ENCODE measurements around the gene DEDD. TPM values are rescaled to one million over a fixed set of nuclear protein-coding genes. Genes with fewer than 3 reads are reported as not detected.
A peak's percentile ranks its signal among the peaks of the same experiment; 100 is the strongest.

The DEDD gene
- total and polyA plus RNA-seq, 11 donors: 13.8 to 38.8 (median 26.5) TPM

DNA sequence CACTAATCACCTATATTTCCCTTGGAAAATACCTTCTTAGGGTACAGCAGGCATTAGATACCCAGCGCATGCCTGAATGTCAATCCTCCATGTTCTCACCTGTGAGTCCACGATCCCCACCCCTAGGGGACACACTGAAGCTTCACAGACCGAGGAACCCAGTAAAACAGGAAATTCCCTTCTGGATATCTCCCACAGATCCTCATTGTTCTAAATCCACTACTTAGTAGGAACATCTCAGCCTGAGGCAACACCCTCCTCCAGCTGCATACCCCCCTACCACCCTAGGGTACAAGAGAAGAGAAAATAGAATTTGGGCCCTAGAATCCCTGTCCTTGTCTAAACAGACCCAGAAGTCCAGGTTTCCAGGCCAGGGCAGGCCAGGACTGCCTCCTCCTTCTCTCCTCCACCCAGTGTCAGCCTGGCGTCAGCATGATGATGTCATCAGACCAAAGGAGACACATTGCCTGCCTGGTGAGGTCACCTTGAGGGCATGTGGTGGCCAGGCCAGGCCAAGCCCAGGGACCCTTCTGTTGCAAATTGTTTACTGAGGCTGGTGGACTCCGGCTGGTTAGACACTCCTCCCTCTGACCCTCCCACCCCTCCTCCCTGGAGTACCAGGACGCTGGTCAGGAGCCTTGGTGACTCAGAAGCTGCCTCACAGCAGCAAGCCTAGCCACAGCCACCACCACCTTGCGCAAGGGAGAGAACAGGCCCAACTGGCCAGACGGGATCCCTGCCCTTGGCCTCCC is 49.3 kb downstream of the DEDD start:
- H3K36me3 ChIP-seq: no peaks in the 10 kb centered on the region
- H3K27ac ChIP-seq: peak overlapping the region in 1 of 12 donors; percentile 34
- no peak for TF ChIP-seq POLR2A (IDR thresholded peaks at IDR 0.05)
- TF ChIP-seq, protein P1, sequence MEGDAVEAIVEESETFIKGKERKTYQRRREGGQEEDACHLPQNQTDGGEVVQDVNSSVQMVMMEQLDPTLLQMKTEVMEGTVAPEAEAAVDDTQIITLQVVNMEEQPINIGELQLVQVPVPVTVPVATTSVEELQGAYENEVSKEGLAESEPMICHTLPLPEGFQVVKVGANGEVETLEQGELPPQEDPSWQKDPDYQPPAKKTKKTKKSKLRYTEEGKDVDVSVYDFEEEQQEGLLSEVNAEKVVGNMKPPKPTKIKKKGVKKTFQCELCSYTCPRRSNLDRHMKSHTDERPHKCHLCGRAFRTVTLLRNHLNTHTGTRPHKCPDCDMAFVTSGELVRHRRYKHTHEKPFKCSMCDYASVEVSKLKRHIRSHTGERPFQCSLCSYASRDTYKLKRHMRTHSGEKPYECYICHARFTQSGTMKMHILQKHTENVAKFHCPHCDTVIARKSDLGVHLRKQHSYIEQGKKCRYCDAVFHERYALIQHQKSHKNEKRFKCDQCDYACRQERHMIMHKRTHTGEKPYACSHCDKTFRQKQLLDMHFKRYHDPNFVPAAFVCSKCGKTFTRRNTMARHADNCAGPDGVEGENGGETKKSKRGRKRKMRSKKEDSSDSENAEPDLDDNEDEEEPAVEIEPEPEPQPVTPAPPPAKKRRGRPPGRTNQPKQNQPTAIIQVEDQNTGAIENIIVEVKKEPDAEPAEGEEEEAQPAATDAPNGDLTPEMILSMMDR (IDR thresholded peaks at IDR 0.05): no peak
- WGBS, 4 donors: 56 to 67% (median 62%) methylated on average over 4 to 8 of the region's 8 CpGs
- H3K4me3 ChIP-seq: no peak overlapping the region
- H3K27me3 ChIP-seq: peaks cover 0 to 5% (median 0%) of the 10 kb centered on the region in 9 donors
- peak; percentile 52 to 94 (median 84) for ATAC-seq
- peak in 3 of 5 donors; percentile 79 to 85 (median 81) for DNase-seq
- intact Hi-C loops (cut with DNase I): no loop called here
- no peaks in the 10 kb centered on the region for H3K9me3 ChIP-seq
- H3K4me1 ChIP-seq: peaks cover 0 to 16% (median 0%) of the 10 kb centered on the region in 12 donors

DNA sequence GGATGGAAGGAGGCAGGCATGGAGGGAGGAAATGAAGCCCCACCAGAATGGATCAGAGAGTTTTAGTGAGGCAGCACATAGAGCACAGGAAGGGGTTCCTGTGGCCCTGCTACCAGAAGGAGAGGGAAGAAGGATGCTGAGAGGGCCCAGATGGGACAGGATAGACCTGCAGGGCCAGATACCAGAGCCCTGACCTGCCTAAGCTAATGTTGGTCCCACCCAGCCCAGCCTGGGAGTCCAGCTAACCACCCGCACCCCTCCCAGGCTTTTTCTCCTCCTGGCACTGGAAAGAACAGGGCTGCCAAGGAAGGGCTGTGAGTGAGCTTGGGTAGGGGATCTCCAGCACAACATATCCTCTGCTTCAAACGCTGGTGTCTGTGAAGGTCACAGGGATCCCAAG is 50.0 kb downstream of the DEDD start:
- Histone ChIP-seq H3K4me1 (peaks cover 0 to 16% (median 0%) of the 10 kb centered on the region in 12 donors), H3K27ac (peak overlapping the region in 1 of 12 donors; percentile 34), H3K27me3 (peaks cover 0 to 5% (median 0%) of the 10 kb centered on the region in 9 donors), H3K36me3 (no peaks in the 10 kb centered on the region), H3K4me3 (no peak overlapping the region), H3K9me3 (no peaks in the 10 kb centered on the region)
- no peak for TF ChIP-seq POLR2A (IDR thresholded peaks at IDR 0.05)
- TF ChIP-seq, protein P1 (IDR thresholded peaks at IDR 0.05): no peak
- ATAC-seq (no peak), DNase-seq (no peak)
- intact Hi-C loops (cut with DNase I): no loop called here
- WGBS, 4 donors: 89 to 92% (median 91%) methylated on average over 2 of the region's 2 CpGs

DNA sequence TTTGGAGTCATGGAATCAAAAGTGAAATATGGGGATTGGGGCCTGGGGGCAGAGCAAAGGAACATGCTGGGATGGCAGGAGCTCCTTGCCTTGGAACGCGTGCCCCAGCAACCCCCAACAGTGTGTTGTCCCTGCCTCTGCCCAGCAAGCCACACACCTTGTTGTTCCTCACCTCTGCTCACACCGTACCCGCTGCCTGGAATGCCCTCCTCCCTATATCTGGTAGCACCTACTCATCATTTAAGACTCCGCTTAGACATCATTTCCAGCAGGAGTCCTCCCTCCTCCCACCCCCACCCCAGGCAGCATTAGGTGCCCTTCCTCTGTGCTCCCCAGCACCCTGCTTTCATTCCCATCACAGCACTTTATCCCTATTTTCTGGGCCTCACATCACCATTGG is 50.9 kb downstream of the DEDD start:
- Histone ChIP-seq H3K36me3 (no peaks in the 10 kb centered on the region), H3K4me3 (no peak overlapping the region), H3K27me3 (peaks cover 0 to 5% (median 0%) of the 10 kb centered on the region in 9 donors), H3K9me3 (no peaks in the 10 kb centered on the region), H3K27ac (no peak overlapping the region), H3K4me1 (peaks cover 0 to 16% (median 0%) of the 10 kb centered on the region in 12 donors)
- no peak for TF ChIP-seq POLR2A (IDR thresholded peaks at IDR 0.05)
- TF ChIP-seq, protein P1 (IDR thresholded peaks at IDR 0.05): no peak
- no peak for DNase-seq
- ATAC-seq: no peak
- intact Hi-C loops (cut with DNase I): no loop called here
- 76 to 96% (median 79%) methylated on average over 5 of the region's 5 CpGs for WGBS, 4 donors

DNA sequence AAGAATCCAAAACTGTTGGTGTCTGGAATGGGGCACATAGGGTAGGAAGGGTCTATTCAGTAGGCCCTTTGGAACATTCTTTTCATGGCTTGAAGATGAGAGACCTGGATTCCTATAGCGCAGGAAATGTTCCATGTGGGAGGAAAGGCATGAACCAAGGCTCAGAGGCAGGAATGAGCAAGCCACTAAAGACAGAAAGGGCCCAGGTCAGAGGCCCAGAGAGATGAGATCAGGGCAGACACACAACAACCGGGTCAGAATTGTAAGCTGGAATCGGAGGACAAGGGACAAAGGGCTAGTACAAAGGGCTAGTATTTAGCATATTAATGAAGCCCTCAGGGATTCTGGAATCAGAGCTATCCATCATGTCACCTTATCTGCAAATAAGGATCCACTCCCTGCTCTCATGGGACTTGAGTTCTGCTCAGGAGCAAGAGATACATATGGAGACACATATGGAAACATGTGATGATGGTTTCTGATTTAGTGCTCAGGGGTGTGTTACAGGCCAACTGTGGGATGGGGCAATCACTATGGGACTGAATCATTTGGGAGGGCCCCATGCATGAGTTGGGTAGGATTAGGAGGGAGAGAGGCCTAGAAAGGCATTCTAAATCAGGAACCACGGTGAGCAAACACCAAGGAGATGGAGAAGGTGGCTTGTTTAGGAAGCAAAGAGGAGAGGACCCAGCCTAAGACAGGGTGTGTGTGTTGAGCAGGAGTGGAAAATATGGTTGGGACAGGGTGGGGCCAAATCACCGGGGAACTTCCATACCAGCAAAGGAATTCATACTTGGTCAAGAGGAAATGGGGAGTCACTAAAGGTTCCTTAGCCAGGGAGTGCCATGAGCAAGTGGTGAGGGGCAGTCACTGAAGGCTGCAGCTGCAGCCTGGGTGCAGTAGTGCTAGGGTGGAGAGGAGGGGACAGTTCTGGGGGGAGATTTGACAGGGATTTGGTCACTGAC is 51.7 kb downstream of the DEDD start:
- 77 to 85% (median 80%) methylated on average over 5 of the region's 5 CpGs for WGBS, 4 donors
- intact Hi-C loops (cut with DNase I): no loop called here
- H3K4me1 ChIP-seq: peaks cover 0 to 16% (median 0%) of the 10 kb centered on the region in 12 donors

More for the DNA sequence above, 51.7 kb downstream of the DEDD start:
- DNase-seq (no peak), ATAC-seq (no peak)
- no peaks in the 10 kb centered on the region for H3K36me3 ChIP-seq
- H3K4me3 ChIP-seq: no peak overlapping the region
- no peak overlapping the region for H3K27ac ChIP-seq
- H3K9me3 ChIP-seq: no peaks in the 10 kb centered on the region
- H3K27me3 ChIP-seq: peaks cover 0 to 5% (median 0%) of the 10 kb centered on the region in 9 donors
- TF ChIP-seq, protein P1 (IDR thresholded peaks at IDR 0.05): no peak
- TF ChIP-seq POLR2A (IDR thresholded peaks at IDR 0.05): no peak

Data from heart left ventricle (tissue), 16 donors.